DND-41 (cell line): Measurements from ENCODE around the gene KHK.

Source experiments
- CTCF ChIP-seq: IDR thresholded peaks from 2 replicates; pipeline ENCODE4 v1.5.1; 2012; ENCODE audit warnings: borderline replicate concordance, low read length, moderate library complexity, mild to moderate bottlenecking; ENCODE audit not compliant: poor library complexity, severe bottlenecking; ENCODE audit errors: extremely low read depth
- EZH2 ChIP-seq: IDR thresholded peaks from 3 replicates; pipeline ENCODE4 v1.6.1; 2012; ENCODE audit warnings: borderline replicate concordance, low read depth, mild to moderate bottlenecking, moderate library complexity, low read length, inconsistent platforms; ENCODE audit not compliant: severe bottlenecking

- TF ChIP-seq CTCF, result peak; percentile 33
- no peak for TF ChIP-seq EZH2
These were observed 47.6 kb downstream of the KHK start, which contains the start of gene PREB for GRCh38 chr2:27133905-27134780.
